Activated CD4-positive, alpha-beta memory T cell treated with anti-CD3 and anti-CD28 coated beads for 36 hours (primary cell): Measurements from ENCODE around the gene PHOSPHO1. TPM values are rescaled to one million over a fixed set of nuclear protein-coding genes. Genes with fewer than 3 reads are reported as not detected.
"Not testable (repeated sequence)": the region's sequence is repeated elsewhere in the genome, so short reads cannot be mapped to it uniquely, and the experiment has no call there.

Experiments used
- CTCF ChIA-PET: fragments of 350-600 bp; sonication (Branson Sonifier 250); formaldehyde crosslinking; loops from one replicate; lab custom pipeline; 2021; ENCODE audit warnings: antibody characterized with exemption, inconsistent platforms; lab: Charles Lee
- POLR2A ChIA-PET: fragments of 350-600 bp; sonication (Branson Sonifier 250); formaldehyde crosslinking; loops from one replicate; lab custom pipeline; 2021; ENCODE audit warnings: antibody characterized with exemption; lab: Charles Lee
- DNase-seq: peaks from one replicate; pipeline ENCODE4 v3.0.0-alpha.2; 2020
- H3K27ac Mint-ChIP-seq: one replicate; pipeline ENCODE4 v1.8.0; 2021; ENCODE audit warnings: mixed read lengths
- H3K27me3 Mint-ChIP-seq: one replicate; pipeline ENCODE4 v1.8.0; 2021; ENCODE audit warnings: mixed read lengths
- H3K36me3 Mint-ChIP-seq: one replicate; pipeline ENCODE4 v1.8.0; 2021; ENCODE audit warnings: mixed read lengths
- H3K4me1 Mint-ChIP-seq: one replicate; pipeline ENCODE4 v1.8.0; 2021; ENCODE audit warnings: low read depth, mixed read lengths
- H3K4me3 Mint-ChIP-seq: one replicate; pipeline ENCODE4 v1.8.0; 2021; ENCODE audit warnings: mild to moderate bottlenecking, mixed read lengths
- H3K9me3 Mint-ChIP-seq: one replicate; pipeline ENCODE4 v1.8.0; 2021; ENCODE audit warnings: mixed read lengths
- intact Hi-C: fragments of 100-400 bp; cut with micrococcal nuclease; formaldehyde crosslinking; loops from one replicate; pipeline ENCODE4 v1.15.1; 2023
- total RNA-seq, 2 experiments: library from RNA; stranded (reverse); gene quantifications; one replicate each; pipeline ENCODE4 v1.2.3, GENCODE V29; 2021

The PHOSPHO1 gene
- total RNA-seq, 2 experiments from 2014 or later: not detected

GRCh38 chr17:49187301-49187700 lies 43.3 kb downstream of the PHOSPHO1 start:
- POLR2A ChIA-PET: no interaction called here
- Mint-ChIP-seq H3K27ac (no peak overlapping the region), H3K27me3 (no peaks in the 10 kb centered on the region), H3K4me3 (no peak overlapping the region), H3K4me1 (peaks cover 2% of the 10 kb centered on the region), H3K36me3 (peaks cover 9% of the 10 kb centered on the region), H3K9me3 (peaks cover 22% of the 10 kb centered on the region)
- intact Hi-C loops: no loop called here
- CTCF ChIA-PET: no interaction called here
- no peak for DNase-seq

- H3K27ac Mint-ChIP-seq, DNase-seq, H3K27me3 Mint-ChIP-seq, H3K4me1 Mint-ChIP-seq, intact Hi-C loops, H3K36me3 Mint-ChIP-seq, POLR2A ChIA-PET, H3K4me3 Mint-ChIP-seq: not testable (repeated sequence)
- CTCF ChIA-PET: interaction anchor here (13.1 kb wide), 1 partner anchor 42 kb away, joined by 187 read pairs; the partner anchor contains the start of gene PHOSPHO1
- peaks cover 22% of the 10 kb centered on the region for H3K9me3 Mint-ChIP-seq
These were observed 45.2 kb downstream of the PHOSPHO1 start for GRCh38 chr17:49185381-49185780.

GRCh38 chr17:49184522-49184921 lies 46.1 kb downstream of the PHOSPHO1 start:
- POLR2A ChIA-PET, H3K4me1 Mint-ChIP-seq, intact Hi-C loops, DNase-seq, H3K36me3 Mint-ChIP-seq, H3K27ac Mint-ChIP-seq, H3K4me3 Mint-ChIP-seq, H3K27me3 Mint-ChIP-seq: not testable (repeated sequence)
- CTCF ChIA-PET: interaction anchor here (13.1 kb wide), 1 partner anchor 43 kb away, joined by 187 read pairs; the partner anchor contains the start of gene PHOSPHO1
- peaks cover 22% of the 10 kb centered on the region for H3K9me3 Mint-ChIP-seq

- Mint-ChIP-seq H3K4me3 (no peak overlapping the region), H3K36me3 (peaks cover 8% of the 10 kb centered on the region), H3K27ac (no peak overlapping the region), H3K27me3 (no peaks in the 10 kb centered on the region), H3K9me3 (peaks cover 22% of the 10 kb centered on the region), H3K4me1 (peaks cover 2% of the 10 kb centered on the region)
- intact Hi-C loops: no loop called here
- CTCF ChIA-PET: interaction anchor here (13.1 kb wide), 1 partner anchor 44 kb away, joined by 187 read pairs; the partner anchor contains the start of gene PHOSPHO1
- no peak for DNase-seq
- POLR2A ChIA-PET: interaction anchor here (0.6 kb wide), 1 partner anchor 348 kb away, joined by 3 read pairs; no protein-coding TSS in a partner anchor
These were observed 46.8 kb downstream of the PHOSPHO1 start for GRCh38 chr17:49183801-49184200.

GRCh38 chr17:49183341-49183740 lies 47.2 kb downstream of the PHOSPHO1 start:
- POLR2A ChIA-PET: interaction anchor here (0.6 kb wide), 1 partner anchor 348 kb away, joined by 3 read pairs; no protein-coding TSS in a partner anchor
- peaks cover 22% of the 10 kb centered on the region for H3K9me3 Mint-ChIP-seq
- H3K36me3 Mint-ChIP-seq: peaks cover 8% of the 10 kb centered on the region

GRCh38 chr17:49180998-49181635 lies 49.5 kb downstream of the PHOSPHO1 start:
- H3K4me3 Mint-ChIP-seq: no peak overlapping the region
- peaks cover 2% of the 10 kb centered on the region for H3K4me1 Mint-ChIP-seq
- H3K27ac Mint-ChIP-seq: no peak overlapping the region
- H3K27me3 Mint-ChIP-seq: no peaks in the 10 kb centered on the region
- CTCF ChIA-PET: interaction anchor here (0.6 to 13.1 kb wide), 20 partner anchors 10 to 1242 kb away, joined by 3 to 187 read pairs (median 6); partner anchors contain the start of gene PHOSPHO1
- peaks cover 9% of the 10 kb centered on the region for H3K36me3 Mint-ChIP-seq
- no peak for DNase-seq
- intact Hi-C loops: loop anchor here (1.0 kb wide), 1 partner anchor 46 kb away; no protein-coding TSS in a partner anchor
- POLR2A ChIA-PET: no interaction called here
- peaks cover 34% of the 10 kb centered on the region for H3K9me3 Mint-ChIP-seq

More at GRCh38 chr17:49183341-49183740, 47.2 kb downstream of the PHOSPHO1 start:
- Mint-ChIP-seq H3K4me1 (peaks cover 2% of the 10 kb centered on the region), H3K27ac (no peak overlapping the region), H3K4me3 (no peak overlapping the region), H3K27me3 (no peaks in the 10 kb centered on the region)
- CTCF ChIA-PET: interaction anchor here (1.6 to 13.1 kb wide), 2 partner anchors 9 to 45 kb away, joined by 4 to 187 read pairs; partner anchors contain the start of gene PHOSPHO1
- no peak for DNase-seq
- intact Hi-C loops: no loop called here

GRCh38 chr17:49180303-49180702 lies 50.3 kb downstream of the PHOSPHO1 start:
- no peak overlapping the region for H3K27ac Mint-ChIP-seq
- CTCF ChIA-PET: interaction anchor here (0.6 to 13.1 kb wide), 24 partner anchors 9 to 1241 kb away, joined by 3 to 187 read pairs (median 4); partner anchors contain the start of gene PHOSPHO1
- peaks cover 2% of the 10 kb centered on the region for H3K27me3 Mint-ChIP-seq
- intact Hi-C loops: loop anchor here (1.0 kb wide), 1 partner anchor 47 kb away; no protein-coding TSS in a partner anchor
- H3K9me3 Mint-ChIP-seq: peaks cover 35% of the 10 kb centered on the region
- peak; percentile 75 for DNase-seq
- POLR2A ChIA-PET: no interaction called here
- H3K4me1 Mint-ChIP-seq: peaks cover 2% of the 10 kb centered on the region
- H3K36me3 Mint-ChIP-seq: peaks cover 9% of the 10 kb centered on the region
- H3K4me3 Mint-ChIP-seq: no peak overlapping the region

- H3K4me1 Mint-ChIP-seq, H3K27ac Mint-ChIP-seq, intact Hi-C loops, H3K4me3 Mint-ChIP-seq, DNase-seq, H3K36me3 Mint-ChIP-seq, POLR2A ChIA-PET: not testable (repeated sequence)
- Mint-ChIP-seq H3K27me3 (peaks cover 24% of the 10 kb centered on the region), H3K9me3 (peaks cover 34% of the 10 kb centered on the region)
- CTCF ChIA-PET: interaction anchor here (0.5 to 13.1 kb wide), 2 partner anchors 52 to 89 kb away, joined by 3 to 187 read pairs; partner anchors contain the start of gene PHOSPHO1
These were observed 54.6 kb downstream of the PHOSPHO1 start for GRCh38 chr17:49175978-49176377.

Other genes starting within 250 kb of the PHOSPHO1 start
- gene IGF2BP1, start 233.4 kb downstream of the PHOSPHO1 start, total RNA-seq: under 1 TPM; 0.22 to 0.29 TPM
- gene B4GALNT2, start 98.0 kb downstream of the PHOSPHO1 start, total RNA-seq: not detected
- 10 to 100 TPM; 23.2 to 29.0 TPM for gene GNGT2, start 20.2 kb downstream of the PHOSPHO1 start, total RNA-seq
- 10 to 100 TPM; 19.7 to 19.8 TPM for gene ABI3, start 20.1 kb downstream of the PHOSPHO1 start, total RNA-seq
- gene ZNF652, start 131.5 kb upstream of the PHOSPHO1 start, total RNA-seq: 1 to 10 TPM; 5.7 to 7.2 TPM
- 100 to 1,000 TPM; 280 to 295 TPM for gene PHB1, start 184.1 kb upstream of the PHOSPHO1 start, total RNA-seq